ENCODE measurements around the gene GRPEL1.

GRPEL1 gene

DNA sequence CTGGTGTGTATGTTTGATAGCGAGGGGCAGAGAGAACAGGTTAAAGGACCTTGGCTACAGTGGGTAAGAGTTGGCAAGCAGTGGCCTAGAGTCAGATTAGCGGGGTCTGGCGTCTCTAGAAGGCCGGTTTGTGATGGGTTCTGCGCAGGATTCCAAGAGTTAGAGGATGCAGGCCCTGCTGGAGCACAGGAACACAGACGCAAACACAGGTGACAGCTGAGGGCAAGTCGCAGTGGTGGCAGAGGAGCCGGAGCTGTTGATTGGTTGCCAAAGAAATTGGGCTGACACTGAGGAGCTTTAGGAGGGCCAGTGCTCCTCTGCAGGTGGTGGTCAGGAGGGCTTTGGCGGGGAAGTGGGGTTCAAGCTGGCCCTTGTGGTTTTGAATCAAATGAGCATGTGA is 20.9 kb downstream of the GRPEL1 start:
- in situ Hi-C loops (cut with MboI; ENCODE audit: low sequenced_read_pairs, unreplicated experiment), result no loop called here
- TF ChIP-seq, protein P1, sequence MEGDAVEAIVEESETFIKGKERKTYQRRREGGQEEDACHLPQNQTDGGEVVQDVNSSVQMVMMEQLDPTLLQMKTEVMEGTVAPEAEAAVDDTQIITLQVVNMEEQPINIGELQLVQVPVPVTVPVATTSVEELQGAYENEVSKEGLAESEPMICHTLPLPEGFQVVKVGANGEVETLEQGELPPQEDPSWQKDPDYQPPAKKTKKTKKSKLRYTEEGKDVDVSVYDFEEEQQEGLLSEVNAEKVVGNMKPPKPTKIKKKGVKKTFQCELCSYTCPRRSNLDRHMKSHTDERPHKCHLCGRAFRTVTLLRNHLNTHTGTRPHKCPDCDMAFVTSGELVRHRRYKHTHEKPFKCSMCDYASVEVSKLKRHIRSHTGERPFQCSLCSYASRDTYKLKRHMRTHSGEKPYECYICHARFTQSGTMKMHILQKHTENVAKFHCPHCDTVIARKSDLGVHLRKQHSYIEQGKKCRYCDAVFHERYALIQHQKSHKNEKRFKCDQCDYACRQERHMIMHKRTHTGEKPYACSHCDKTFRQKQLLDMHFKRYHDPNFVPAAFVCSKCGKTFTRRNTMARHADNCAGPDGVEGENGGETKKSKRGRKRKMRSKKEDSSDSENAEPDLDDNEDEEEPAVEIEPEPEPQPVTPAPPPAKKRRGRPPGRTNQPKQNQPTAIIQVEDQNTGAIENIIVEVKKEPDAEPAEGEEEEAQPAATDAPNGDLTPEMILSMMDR (IDR thresholded peaks at IDR 0.05; ENCODE audit: borderline replicate concordance, control extremely low read depth, extremely low read depth, insufficient read depth, missing control alignments), result no peak

DNA sequence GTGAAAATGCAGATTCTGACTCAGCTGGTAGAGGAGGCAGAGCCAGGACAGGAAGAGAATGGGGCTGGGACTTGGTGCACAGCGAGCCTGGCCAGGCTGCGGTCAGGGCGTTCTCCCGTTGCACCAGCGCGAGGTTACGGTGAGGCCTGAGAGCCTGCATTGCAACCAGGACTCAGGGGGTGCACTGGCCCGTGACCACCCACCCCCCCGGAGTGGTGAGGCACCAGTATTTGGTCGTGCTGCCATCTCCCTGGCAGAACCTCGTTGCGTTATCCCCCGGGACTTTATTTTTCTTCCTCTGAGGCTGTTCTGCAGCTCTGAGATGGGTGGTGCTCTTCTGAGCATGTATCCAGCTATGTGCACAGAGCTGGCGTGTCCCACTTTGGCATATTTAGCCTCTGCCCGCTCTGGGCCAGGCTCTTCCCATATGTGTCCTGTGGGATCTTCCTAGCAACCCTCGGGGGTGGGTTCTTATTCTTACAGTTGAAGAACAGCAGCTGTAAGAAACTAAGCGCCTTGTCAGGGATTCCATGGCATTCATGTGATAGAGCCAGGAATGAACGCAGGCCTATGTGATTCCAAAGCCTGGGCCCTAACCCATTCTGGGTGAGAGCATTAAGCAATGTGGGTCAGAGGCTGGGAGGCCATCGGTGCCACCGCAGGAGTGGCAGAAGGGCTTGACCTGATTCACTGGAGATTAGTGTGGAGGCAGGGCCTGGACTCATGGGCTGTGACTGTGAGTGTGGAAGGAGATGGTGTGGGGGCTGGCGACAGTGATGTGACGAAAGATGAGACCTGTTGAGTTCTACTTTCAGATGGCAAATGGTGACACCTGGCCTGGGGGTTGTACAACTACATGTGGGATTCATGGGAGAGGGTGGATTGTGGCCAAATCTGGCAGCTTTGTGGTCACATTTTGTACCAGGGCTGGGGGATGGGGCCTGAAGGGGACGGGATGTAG is 21.6 kb downstream of the GRPEL1 start:
- peak; percentile 53 for DNase-seq (ENCODE audit: low spot score)
- in situ Hi-C loops (cut with MboI; ENCODE audit: low sequenced_read_pairs, unreplicated experiment), result no loop called here

More for the DNA sequence above, 20.9 kb downstream of the GRPEL1 start:
- no peak for DNase-seq (ENCODE audit: low spot score)

DNA sequence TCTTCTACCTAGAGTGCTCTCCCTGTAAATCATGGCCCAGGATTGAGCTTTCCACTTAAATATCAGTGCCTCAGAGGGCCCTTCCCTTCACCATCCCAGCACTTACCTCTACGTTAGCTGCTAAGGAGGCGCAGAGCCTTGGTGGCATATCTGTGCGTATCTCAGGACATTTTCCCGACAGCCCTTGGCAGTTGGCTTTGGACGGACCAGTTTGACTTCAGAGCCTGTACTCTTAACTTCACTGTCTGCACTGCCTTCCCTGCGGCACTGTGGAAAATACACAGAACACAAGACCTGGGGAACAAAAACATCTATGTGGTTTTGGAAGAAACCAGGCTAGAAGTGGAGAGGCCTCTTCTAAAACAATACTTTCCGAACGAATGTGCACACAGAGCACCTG is 22.3 kb downstream of the GRPEL1 start:
- DNase-seq (ENCODE audit: low spot score), result no peak
- TF ChIP-seq, protein P1 (IDR thresholded peaks at IDR 0.05; ENCODE audit: borderline replicate concordance, control extremely low read depth, extremely low read depth, insufficient read depth, missing control alignments), result no peak
- in situ Hi-C loops (cut with MboI; ENCODE audit: low sequenced_read_pairs, unreplicated experiment), result no loop called here

More for the DNA sequence above, 21.6 kb downstream of the GRPEL1 start:
- TF ChIP-seq, protein P1 (IDR thresholded peaks at IDR 0.05; ENCODE audit: borderline replicate concordance, control extremely low read depth, extremely low read depth, insufficient read depth, missing control alignments), result no peak

DNA sequence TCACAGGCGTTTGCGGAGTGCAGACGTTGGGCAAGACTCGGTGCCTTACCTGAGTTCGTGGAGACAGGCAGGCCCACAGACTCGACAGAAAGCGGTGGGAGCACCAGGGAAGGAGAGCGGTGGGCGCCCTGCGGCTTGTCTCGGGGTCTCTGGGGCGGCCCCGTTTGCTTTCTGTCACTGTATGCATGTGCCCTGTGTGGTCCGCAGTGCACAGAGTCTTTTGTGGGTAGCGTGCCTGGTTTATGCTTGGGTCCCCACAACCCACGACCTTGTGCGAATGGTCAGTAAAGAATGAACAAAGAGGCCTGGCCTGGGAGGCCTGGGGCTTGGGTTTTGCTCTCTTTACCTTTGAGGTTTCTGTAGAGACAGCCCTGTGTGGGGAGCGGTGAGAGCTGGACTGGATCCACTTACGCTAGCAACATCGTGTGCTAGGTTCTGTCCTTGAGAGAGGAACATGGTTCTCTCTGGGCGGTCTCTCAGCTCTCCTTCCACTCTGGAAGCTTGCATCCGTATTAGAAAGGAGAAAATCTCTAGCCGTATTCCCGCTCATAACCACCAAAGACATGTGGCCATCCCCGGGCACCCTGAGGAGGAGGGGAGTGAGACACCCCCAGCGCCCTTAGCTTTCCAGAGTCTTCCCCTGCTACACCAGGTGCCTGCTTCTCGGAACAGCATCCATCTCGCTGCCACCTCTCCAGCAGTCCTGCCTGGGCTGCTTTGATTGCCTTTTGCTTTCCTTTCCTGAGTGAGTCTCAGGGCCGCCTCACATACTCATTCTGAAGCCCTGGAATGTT is 23.5 kb downstream of the GRPEL1 start:
- in situ Hi-C loops (cut with MboI; ENCODE audit: low sequenced_read_pairs, unreplicated experiment), result no loop called here
- no peak for DNase-seq (ENCODE audit: low spot score)
- TF ChIP-seq, protein P1 (IDR thresholded peaks at IDR 0.05; ENCODE audit: borderline replicate concordance, control extremely low read depth, extremely low read depth, insufficient read depth, missing control alignments), result no peak

DNA sequence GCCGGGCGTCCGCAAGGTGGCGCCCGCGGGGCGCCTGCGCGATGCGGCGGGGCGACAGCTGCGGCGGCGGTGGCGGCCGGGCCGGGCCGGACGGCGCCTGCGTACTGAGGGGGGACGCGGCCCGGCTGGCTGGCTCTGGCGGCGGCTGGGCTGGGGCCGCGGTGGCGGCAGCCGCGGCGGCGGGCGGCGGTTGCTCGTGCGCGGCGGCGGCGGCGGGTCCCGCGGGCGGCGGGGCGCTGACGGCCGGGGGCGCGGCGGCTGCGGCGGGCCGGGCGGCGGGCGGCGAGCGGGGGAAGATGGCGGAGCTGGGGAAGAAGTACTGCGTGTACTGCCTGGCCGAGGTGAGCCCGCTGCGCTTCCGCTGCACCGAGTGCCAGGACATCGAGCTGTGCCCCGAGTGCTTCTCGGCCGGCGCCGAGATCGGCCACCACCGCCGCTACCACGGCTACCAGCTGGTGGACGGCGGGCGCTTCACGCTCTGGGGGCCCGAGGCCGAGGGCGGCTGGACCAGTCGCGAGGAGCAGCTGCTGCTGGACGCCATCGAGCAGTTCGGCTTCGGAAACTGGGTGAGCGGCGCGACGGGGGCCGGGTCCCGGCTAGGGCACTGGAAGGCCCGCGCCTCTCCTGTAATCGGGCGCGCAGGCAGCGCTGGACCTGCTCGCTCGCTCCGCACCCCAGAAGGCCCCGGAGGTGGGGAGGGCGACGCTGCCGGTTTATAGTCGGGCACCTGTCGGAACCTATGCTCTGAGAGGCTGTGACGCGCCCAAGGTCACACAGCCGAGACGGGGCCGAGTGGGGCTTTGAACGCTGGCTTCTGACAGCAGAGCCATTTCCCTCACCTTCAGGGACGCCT is 24.4 kb downstream of the GRPEL1 start, which contains the start of gene TADA2B:
Gene TADA2B (plus strand): TSS at position 89 of the 853 bp plus-strand sequence. CDS start 208 bp downstream, at position 297.
- TF ChIP-seq, protein P1 (IDR thresholded peaks at IDR 0.05; ENCODE audit: borderline replicate concordance, control extremely low read depth, extremely low read depth, insufficient read depth, missing control alignments), result peak; percentile 50
- DNase-seq (ENCODE audit: low spot score), result no peak

More for the DNA sequence above, 24.4 kb downstream of the GRPEL1 start, which contains the start of gene TADA2B:
- in situ Hi-C loops (cut with MboI; ENCODE audit: low sequenced_read_pairs, unreplicated experiment), result no loop called here

All from GM13976 (cell line).